Activated CD4-positive, alpha-beta T cell treated with anti-CD3 and anti-CD28 coated beads, Interleukin-2, amount 50 U/mL, for 48 hours (primary cell): ENCODE data around the gene STXBP6.

Source experiments
- DNase-seq, 2 experiments: peaks; one replicate each; pipeline ENCODE4 v3.0.0-alpha.2; 2020

Gene STXBP6

DNA sequence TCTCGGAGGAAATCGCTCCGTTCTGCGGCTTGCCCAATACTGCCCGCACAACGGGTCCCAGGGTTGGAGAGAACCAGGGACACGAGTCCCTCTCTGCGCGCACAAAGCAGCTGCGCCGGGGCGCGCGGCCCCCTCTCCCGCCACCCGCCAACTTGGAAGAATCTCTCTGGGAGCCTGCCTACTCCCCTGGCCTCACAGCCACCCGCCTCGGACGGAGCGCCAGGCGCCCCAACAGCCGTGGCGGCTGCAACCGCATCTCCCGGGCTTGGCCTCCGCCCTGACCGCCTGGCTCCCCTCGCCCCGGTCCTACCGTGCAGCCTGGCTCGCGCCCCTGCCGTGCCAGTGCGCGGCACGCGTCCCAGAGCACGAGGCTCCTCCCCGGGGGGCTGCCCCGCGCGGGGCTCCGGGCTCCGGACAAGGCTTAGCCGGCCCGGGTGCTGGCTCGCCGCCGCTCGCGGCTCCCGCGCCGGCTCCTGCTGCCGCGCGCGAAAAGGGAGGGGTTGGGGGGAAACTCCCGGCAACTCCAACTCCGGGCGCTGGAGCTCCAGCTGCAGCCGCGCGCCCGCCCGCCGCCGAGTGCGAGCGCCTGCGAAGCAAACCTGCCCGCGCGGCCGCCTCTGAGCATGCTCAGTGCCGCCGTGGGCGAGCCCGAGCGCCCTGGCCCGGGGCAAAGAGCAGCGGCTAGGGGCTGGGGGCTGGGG, at the start of gene STXBP6:
TSS of gene STXBP6 (minus strand) at position 580 of the 701 bp plus-strand sequence. CDS start 75,329 bp downstream, outside the sequence.
- DNase-seq, result peak; percentile 3 to 10

DNA sequence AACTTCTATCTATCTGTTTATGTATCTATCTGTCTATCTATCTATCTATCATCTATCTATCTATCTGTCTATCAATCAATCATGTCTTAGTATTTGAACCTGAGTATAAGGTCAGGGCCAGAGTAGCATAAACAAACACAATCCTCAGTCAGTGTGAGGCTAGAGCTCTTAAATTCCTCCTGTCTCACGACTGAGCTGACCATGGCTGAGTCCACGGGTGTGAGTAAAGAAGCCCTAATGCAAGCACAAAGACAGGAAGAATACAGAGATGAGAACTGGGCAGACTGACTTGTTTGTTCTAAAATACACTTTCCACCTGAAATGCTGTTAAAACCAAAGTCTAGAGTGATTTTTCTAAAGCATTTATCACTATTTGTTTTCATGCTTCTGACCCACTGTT, 47.2 kb upstream of the STXBP6 start:
- DNase-seq, result no peak

DNA sequence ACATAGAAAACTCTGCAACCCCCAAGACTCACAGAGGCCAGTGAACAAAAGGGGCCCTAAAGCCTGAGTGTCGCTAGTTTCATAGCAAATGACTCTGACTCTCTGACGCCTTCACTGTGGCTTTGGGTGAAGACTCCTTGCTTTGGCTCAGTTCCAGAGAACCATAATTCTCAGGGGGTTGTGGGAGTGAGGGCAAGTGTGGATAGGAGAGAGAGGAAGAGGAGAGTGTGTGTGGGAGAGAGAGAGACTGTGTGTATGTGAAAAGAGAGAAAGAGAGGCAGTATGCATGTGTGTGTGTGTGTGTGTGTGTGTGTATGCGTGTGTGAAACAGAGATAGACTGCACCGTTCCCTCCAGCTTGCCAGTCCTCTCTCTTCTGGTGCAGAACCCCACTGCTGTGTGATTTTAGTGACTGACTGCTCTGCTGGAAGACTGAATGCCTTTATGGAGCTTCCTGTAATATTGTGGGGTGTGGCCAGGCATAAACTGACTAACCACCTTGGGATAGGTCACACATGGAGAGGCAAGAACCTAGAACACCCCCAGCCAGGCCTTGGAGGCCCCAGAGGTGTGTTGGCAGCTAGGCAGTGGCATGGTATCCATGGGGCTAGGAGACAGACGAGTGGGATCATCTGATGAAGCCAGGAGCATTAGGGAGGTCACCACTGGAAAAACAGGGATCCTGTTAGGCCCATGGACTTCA, 45.9 kb upstream of the STXBP6 start:
- no peak for DNase-seq

DNA sequence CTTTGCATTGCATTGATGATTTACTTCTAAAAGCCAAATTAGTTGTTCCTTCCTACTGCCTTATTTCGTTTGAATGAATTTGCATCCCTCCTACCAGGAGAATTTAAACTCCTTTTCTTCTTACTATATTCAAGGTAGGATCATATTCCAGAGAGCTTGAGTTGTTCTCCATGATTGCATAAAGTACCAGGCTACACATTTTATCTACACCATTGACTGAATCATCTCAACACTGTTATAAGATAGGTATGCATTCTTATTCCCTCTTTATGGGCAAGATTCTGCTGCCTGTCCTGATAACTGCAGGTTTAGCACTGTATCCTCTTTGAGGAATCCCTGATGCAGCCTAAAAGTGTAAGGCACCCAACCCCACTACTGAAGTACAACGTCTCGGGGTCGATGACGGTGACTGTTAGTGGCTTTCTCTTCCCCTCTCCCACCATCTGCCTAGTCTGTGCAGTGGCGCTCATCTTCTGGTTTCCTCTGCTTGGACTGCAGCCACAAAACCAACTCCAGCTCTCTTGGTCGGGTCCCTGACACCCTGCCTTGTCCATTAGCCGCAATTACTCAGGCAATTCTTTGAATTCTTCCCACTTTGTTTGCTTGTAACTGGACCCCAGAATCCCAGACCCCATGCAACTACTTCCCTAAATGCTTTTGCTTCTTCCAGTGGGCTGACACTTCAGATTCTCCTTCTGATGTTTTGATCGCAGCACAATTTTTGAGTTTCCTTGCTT, 44.4 kb upstream of the STXBP6 start:
- no peak for DNase-seq

DNA sequence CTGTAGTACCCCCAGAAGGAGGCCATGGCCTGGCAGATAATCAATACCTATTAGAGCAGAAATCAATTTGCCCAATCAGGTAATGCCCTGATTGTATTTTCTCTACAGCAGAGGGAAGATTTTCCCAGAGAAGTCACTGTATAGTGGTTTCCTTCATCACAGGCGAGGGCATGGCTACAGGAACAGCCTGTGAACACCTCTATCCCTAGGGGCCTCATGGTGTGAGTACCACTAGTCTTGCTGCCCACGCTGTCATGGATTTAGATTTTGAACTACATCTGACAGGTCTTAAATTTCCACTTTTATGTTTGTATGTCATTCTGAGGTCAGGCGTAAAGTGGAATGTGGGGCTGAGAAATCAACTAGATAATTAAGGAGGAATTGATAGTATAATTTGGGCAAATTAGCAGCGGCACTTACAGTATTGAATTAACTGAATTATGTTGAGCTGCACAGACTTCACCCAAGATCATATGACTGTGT, 42.4 kb upstream of the STXBP6 start:
- no peak for DNase-seq

DNA sequence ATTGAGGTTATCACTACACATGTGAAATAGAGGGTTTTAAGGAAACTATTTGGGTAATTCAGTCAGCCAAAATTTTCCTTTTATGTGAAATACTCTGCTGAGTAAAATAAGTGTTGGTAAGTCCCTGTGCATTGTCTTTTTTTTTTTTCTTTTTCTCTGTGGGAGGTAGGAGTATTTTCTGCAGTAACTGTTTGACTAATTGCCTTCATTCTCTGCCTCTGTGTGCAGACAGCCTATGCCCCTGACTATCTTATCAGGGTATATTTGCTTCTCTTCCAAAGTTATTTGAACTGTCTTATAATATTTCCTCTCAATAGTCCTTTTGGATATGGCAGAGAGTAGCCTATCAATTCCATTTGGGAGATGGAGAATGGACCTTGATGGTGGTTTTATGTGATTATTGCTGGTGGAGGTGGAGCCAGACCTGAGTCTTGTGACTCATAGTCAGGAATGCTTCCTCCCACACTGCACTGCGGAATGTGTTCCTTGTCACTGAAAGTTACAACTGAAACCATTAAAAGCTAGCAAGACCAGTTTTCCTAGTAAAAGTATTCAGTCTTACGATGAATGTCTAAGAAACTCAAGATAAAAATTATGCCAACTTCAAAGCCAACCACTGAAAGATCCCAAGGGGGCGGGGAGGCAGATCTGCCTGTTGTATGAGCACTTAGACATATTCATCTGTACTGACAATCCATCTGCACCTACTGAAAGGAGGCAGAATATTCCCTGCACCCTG, 40.9 kb upstream of the STXBP6 start:
- no peak for DNase-seq

DNA sequence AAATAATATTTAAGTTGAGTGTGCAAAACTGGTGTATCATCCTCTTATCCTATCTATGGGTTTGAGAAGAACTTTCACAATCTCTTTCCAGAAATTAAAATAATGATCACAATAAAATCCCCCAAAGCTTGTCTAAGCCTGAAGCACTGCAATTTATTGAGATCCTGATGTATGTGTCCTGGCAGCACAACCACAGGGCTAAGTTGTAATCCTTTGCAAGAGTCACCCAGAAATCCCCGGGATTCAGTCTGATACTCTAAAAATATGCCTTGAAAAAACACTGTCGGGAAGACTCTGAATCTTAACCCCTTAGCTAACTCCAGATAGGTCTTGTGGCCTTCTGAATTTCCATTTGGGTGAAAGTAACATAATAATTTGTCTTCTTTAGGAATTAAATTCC, 40.3 kb upstream of the STXBP6 start:
- DNase-seq, result no peak

DNA sequence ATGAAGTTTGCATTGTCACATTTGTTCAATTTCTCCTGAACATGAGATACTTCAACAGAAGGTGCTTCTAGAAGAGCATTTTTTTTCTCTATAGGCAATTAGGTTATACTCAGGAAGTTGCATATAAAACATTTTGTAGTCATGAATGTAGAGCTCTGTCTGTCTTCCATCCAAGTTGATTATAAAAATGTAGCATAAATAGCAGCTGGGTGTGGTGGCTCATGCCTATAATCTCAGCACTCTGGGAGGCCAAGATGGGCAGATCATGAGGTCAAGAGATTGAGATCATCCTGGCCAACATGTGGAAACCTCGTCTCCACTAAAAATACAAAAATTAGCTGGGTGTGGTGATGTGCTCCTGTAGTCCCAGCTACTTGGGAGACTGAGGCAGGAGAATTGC, 39.5 kb upstream of the STXBP6 start:
- DNase-seq, result no peak

DNA sequence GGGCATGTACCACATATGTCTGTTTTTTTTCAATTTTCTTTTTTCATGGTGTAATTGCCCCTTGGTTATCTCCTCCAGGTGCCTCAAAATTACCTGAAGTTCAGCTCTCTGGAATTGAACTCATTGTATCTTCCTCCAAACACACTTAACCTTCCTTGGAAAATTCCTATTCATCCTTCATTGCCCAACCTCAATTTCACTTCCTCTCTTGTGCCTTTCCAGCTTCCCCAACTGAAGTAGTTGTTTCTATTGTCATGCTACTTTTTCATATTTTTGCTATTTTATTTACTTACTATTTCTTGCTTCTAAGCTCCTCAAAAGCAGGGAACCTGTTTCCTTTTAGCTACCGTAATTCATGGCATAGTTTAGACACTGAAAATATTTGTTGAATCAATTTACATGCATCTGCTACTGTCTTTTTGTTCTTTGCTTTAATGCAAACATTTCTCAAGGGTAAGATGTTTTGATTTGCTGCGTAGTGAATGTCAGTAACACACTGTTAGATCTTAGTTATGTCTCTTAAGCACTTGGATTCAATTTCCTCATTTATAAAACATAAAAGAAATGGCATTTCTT, 37.0 kb upstream of the STXBP6 start:
- no peak for DNase-seq

DNA sequence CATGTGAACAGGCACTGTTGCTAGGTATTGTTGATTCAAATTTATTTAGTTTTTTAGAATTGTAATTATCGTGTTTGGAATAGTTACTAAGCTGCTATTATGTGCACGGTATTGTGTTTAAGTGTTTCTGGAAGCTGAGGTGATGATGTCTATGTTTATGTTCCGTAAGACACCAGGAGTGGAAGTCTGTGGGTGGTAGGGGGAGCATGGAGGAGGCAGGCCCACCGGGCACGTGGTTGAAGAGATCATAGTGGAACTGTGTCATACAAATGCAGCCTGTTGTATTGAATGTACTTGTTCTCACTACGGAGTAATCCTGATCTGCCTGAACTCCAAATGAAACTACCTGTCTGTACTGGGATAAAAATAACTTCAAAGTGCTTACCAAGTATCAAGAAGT, 36.1 kb upstream of the STXBP6 start:
- DNase-seq, result no peak

DNA sequence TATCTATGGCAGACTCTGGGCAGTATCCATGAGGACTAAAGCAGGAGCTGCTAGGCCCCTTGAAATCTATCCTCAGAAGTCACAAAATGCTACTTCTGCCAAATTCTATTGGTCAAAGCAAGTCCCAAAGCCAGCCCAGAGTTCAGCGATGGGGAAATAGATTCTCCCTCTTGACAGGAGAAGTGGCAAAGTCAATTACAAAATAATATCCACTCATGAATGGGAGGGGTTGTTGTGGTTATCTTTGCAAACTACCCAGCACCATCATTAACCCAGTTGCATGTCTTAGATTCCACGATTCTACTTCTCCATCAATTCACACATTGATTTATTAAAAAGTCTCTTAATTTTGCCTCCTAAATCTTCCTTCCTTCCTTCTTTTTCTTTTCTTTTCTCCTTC, 30.7 kb upstream of the STXBP6 start:
- no peak for DNase-seq

DNA sequence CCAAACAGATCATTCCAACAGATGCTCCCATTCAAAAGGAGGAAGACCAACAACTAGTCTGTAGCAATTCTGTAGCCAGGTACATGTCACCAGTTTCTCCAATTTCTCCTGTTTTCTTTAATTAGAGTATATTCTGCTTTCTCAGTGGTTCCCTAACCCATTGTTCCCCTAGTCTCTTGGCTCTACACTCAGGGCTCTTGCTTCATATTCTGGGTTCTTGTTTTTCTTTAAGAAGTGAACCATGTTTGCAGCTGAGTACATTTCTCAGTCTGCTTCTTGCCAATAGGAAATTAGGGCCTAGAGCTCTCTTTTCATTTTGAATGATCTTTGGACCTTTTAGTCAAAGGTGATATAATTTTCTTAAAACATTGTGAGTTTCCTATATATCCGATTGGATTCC, 29.4 kb upstream of the STXBP6 start:
- DNase-seq, result no peak

DNA sequence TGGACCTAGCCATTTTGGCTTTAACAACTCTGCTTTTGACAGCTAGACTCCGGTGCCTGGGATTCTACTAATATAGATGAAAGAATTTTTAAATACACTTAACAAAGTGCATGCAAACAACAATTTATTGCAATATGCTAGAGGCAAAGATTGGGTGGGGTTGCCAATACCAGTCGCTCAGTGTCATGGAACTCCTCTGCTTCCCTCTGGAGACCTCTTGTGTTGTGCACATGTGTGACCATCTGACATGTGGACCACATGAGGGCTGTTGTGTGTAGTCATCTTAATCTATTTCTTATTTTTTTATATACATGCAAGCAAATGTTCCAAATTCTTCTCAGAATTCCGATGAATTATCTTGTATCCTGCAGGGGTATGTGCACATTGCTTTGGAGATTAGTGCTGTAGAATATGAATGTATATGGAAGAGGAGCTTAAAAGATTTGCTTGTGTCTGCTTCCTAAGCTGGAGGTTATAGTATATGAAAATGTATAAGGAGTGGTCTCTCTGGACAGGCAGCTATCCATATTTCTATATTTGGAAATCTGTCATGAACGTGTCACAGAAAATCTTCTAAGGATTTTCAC, 24.2 kb upstream of the STXBP6 start:
- no peak for DNase-seq

DNA sequence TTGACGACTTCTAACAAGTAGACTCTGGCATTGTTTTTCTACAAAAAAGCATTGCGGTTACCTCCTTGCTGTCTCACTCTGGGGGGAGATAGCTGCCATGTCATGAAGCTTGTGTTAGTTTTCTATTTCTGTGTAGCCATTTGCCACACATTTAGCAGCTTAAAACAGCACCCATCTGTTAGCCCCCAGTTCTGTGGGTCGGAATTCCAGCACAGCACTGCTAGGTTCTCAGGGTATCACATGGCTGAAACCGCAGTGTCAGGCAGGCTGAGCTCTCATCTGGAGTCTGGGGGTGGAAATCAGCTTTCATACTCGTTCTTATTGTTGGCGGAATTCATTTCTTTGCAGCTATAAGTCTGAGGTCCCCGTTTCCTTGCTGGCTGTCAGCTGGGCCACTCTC, 19.9 kb upstream of the STXBP6 start:
- no peak for DNase-seq

DNA sequence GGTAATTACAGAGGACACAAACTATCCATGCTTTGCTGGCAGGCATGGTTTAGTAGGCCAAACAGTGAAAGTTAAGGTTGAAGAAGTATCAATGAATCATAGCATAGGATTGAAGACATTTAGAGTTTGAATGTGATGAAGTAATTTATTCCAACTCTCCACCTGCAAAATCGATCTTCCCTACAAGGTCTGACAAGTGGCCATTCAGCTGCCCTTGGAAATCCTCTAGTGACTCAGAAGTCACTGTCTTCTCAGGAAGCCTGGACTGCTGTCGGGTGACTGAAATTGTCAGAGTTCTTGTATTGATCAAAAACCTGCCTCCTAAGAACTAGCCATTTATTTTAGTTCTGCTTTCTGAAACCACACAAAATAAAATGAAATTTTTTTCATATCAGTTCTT, 17.7 kb upstream of the STXBP6 start:
- DNase-seq, result no peak

DNA sequence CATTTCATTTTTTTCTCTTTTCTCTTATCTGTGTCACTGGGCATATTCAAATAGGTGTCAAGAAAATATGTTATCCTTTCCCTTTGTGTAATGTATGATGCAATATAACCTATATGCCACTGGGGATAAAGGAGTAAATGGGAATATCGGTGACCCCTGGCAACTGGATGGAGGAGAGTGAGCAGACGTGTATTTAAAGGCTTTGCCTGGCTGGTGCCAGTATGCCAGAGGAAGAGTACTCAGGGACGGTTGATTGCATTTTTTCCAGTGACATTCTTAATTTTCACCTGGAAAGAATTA, 12.0 kb upstream of the STXBP6 start:
- no peak for DNase-seq

DNA sequence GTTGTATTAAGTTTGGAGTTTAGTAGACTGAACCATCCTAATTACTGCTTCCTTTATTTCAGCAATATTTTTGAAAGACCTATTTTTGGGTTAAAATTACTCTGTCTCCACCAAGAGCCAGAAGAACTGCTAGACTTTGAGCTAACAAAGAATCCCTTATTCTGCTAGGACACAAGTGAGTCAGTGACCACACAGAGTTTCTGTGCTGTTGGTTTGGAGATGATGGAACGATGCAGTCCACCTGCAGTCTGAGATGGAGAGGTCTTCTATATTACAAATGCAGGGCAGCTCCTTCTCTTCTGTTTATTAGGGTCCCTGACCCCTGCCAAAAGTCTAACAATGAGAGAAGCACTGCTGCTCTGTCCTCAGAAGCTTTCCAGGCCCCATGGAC, 6.7 kb upstream of the STXBP6 start:
- DNase-seq, result no peak

DNA sequence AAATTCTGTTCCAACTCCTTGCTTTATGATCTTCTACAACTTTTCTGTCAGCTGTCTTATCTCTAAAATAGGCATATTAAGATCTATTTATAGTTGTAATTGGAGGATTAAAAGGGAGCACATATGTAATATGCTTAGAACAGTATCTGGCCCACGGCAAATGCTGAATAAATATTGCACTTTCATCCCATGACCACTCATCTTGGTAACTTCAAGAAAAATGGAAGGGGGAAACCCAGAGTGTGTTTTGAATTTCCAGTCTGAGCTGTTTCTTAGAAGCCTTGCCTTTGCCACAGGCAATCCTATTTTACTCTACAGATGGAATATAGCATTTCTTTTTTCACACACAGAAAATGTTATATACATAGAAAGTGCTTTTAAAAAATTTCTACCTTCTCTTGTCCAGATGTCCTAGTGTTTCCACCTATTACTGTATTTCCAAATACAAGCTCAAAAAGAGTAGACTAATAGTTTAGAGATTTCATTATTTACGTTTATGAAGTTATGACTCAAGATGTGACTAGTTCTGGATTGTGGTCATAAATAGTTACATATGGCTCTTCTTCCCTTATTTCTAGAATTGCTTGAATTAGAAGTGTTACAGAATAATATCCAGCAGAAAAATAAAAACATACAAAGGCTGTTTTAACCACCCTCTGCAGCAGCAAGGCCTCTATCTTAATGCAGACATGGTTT, 6.2 kb upstream of the STXBP6 start:
- no peak for DNase-seq

DNA sequence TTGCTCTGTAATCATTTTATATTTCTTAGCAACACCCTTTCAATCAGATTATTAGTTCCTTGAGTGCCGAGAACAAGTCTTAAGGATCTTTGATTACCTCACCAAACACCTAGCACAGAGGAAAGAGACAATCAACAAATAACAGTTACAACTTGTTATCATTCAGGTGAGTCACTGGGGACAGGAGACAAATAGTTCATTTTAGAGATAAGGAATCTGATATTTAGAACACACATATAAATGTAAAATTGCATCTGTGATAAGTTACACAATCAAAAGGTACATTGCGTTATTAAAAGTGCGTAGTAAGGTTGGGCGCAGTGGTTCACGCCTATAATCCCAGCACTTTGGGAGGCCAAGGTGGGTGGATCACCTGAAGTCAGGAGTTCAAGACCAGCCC, 5.1 kb upstream of the STXBP6 start:
- DNase-seq, result no peak

DNA sequence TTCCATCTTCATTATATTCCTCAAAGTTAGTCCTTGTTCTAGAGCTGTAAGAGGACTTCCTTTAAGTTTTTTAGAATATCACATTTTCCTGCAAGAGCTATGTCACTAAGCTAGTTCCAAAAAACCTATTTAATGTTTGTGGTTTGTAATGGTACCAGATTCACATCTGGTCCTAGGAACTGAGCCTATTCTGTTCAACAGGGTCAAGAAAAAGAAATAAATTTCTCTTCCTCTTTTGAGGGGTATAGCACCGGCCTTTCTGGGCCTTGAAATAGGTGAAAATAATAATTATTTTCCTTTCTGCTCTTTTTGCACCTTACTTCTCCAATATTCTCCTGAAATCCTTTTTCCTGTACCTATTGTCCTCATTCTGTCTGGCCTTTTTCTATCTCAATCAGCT, 3.6 kb upstream of the STXBP6 start:
- no peak for DNase-seq

DNA sequence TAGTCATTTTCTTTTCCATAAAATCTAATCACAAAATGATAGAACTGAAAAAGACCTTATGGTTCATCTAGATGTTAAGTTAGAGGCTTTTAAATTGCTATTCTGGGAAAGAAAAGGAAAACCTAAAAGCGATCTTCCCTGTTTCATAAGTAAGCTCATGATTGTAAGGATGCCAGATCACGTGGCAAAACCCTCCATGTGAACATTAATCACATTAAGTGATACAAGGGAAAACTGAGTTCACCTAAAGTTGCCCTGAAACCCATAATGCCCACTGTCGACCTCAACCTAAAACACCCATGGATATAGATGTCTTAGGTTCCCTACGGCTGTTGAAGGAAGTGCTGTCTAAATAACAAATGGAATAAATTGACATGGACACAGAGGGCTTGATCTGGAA, 3.0 kb upstream of the STXBP6 start:
- no peak for DNase-seq

DNA sequence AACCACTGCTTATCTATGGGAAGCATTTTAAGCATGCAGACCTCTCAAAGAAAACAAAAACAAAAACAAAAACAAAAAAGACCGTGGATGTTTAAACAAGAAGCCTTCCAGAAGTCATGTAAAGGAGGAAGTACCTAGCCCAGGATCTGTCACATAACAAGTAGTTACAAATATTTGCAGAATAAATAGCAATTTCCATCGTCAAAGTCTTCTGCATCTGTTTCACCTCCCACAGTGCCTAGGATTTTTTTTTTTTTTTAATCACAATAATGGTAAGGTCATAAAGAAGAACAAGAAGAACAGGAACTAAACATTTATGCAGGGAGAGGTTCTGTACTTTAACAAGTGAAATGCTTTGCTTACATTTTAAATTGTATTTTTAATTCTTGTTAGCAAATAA, 2.4 kb upstream of the STXBP6 start:
- DNase-seq, result no peak
